H9 (cell line): ENCODE data around the gene SLC25A4. TPM values are rescaled to one million over a fixed set of nuclear protein-coding genes. Genes with fewer than 3 reads are reported as not detected.
A peak's percentile ranks its signal among the peaks of the same experiment; 100 is the strongest.

ENCODE experiments used
- DNase-seq: peaks from one replicate; pipeline ENCODE4 v3.0.0-alpha.2; 2017
- H2AFZ ChIP-seq: one replicate; pipeline ENCODE4 v1.6.1; 2013; ENCODE audit warnings: mild to moderate bottlenecking, low read length, control low read depth, moderate library complexity
- H2AK5ac ChIP-seq: 2 replicates; pipeline ENCODE4 v1.6.1; 2013; ENCODE audit warnings: low read length, control low read depth, mixed read lengths; ENCODE audit not compliant: insufficient read length
- H2BK120ac ChIP-seq: one replicate; pipeline ENCODE4 v1.6.1; 2013; ENCODE audit warnings: low read depth, mild to moderate bottlenecking, low read length, control low read depth, inconsistent platforms; ENCODE audit not compliant: poor library complexity, severe bottlenecking
- H2BK12ac ChIP-seq: 2 replicates; pipeline ENCODE4 v1.6.1; 2013; ENCODE audit warnings: low read length, control low read depth, mixed read lengths, low read depth; ENCODE audit not compliant: insufficient read length
- H2BK15ac ChIP-seq: 2 replicates; pipeline ENCODE4 v1.6.1; 2013; ENCODE audit warnings: low read depth, low read length, control low read depth
- H2BK20ac ChIP-seq: one replicate; pipeline ENCODE4 v1.6.1; 2013; ENCODE audit warnings: low read depth, mild to moderate bottlenecking, low read length, control low read depth, inconsistent platforms; ENCODE audit not compliant: poor library complexity, severe bottlenecking
- H2BK5ac ChIP-seq: 2 replicates; pipeline ENCODE4 v1.6.1; 2013; ENCODE audit warnings: low read length, control low read depth, mixed read lengths; ENCODE audit not compliant: insufficient read length
- H3K14ac ChIP-seq: 2 replicates; pipeline ENCODE4 v1.6.1; 2013; ENCODE audit warnings: low read length, control low read depth; ENCODE audit not compliant: insufficient read depth
- H3K18ac ChIP-seq: 2 replicates; pipeline ENCODE4 v1.6.1; 2013; ENCODE audit warnings: low read depth, mild to moderate bottlenecking, mixed read lengths, low read length, control low read depth; ENCODE audit not compliant: insufficient read length
- H3K23ac ChIP-seq: 2 replicates; pipeline ENCODE4 v1.6.1; 2013; ENCODE audit warnings: low read length, control low read depth, mixed read lengths, low read depth; ENCODE audit not compliant: insufficient read length
- H3K23me2 ChIP-seq: 2 replicates; pipeline ENCODE4 v1.6.1; 2013; ENCODE audit warnings: low read depth, mild to moderate bottlenecking, mixed read lengths, low read length, control low read depth; ENCODE audit not compliant: insufficient read length, poor library complexity, severe bottlenecking
- H3K27ac ChIP-seq: 2 replicates; pipeline ENCODE4 v1.5.1; 2013; ENCODE audit warnings: low read length, control low read depth, mixed read lengths, low read depth; ENCODE audit not compliant: insufficient read length
- H3K27me3 ChIP-seq: 2 replicates; pipeline ENCODE4 v1.6.1; 2013; ENCODE audit warnings: low read length, control low read depth, inconsistent platforms; ENCODE audit not compliant: insufficient read depth
- H3K4ac ChIP-seq: 2 replicates; pipeline ENCODE4 v1.6.1; 2013; ENCODE audit warnings: low read depth, mild to moderate bottlenecking, control low read depth, inconsistent platforms, low read length, moderate library complexity
- H3K4me1 ChIP-seq: 2 replicates; pipeline ENCODE4 v1.6.1; 2013; ENCODE audit warnings: low read length, control low read depth, inconsistent platforms; ENCODE audit not compliant: insufficient read depth
- H3K4me2 ChIP-seq: 2 replicates; pipeline ENCODE4 v1.6.1; 2013; ENCODE audit warnings: low read length, control low read depth, mixed read lengths; ENCODE audit not compliant: insufficient read length, insufficient read depth
- H3K56ac ChIP-seq: 2 replicates; pipeline ENCODE4 v1.6.1; 2013; ENCODE audit warnings: low read depth, mild to moderate bottlenecking, mixed read lengths, low read length, control low read depth; ENCODE audit not compliant: insufficient read length
- H3K79me1 ChIP-seq: 2 replicates; pipeline ENCODE4 v1.6.1; 2013; ENCODE audit warnings: low read depth, mild to moderate bottlenecking, moderate library complexity, low read length, control low read depth, inconsistent platforms; ENCODE audit not compliant: insufficient read depth, poor library complexity, severe bottlenecking
- H3K79me2 ChIP-seq: 2 replicates; pipeline ENCODE4 v1.6.1; 2013; ENCODE audit warnings: low read length, control low read depth, inconsistent platforms; ENCODE audit not compliant: insufficient read depth
- H3K9ac ChIP-seq: 2 replicates; pipeline ENCODE4 v1.6.1; 2013; ENCODE audit warnings: low read length, control low read depth, mixed read lengths; ENCODE audit not compliant: insufficient read length; ENCODE audit errors: extremely low read depth
- H3K9me3 ChIP-seq: one replicate; pipeline ENCODE4 v1.6.1; 2013; ENCODE audit warnings: low read depth, low read length, inconsistent platforms; ENCODE audit not compliant: control insufficient read depth
- H3T11ph ChIP-seq: one replicate; pipeline ENCODE4 v1.6.1; 2013; ENCODE audit warnings: mild to moderate bottlenecking, low read length, control low read depth, inconsistent platforms
- H4K20me1 ChIP-seq: one replicate; pipeline ENCODE4 v1.6.1; 2013; ENCODE audit not compliant: control insufficient read depth, insufficient read length, insufficient read depth
- H4K5ac ChIP-seq: 2 replicates; pipeline ENCODE4 v1.6.1; 2013; ENCODE audit warnings: low read depth, mild to moderate bottlenecking, mixed read lengths, low read length, control low read depth; ENCODE audit not compliant: insufficient read length
- H4K8ac ChIP-seq: replicated peaks from 2 replicates; pipeline ENCODE4 v1.6.1; 2013; ENCODE audit warnings: low read length, control low read depth, mixed read lengths, low read depth; ENCODE audit not compliant: insufficient read length
- H4K91ac ChIP-seq: 2 replicates; pipeline ENCODE4 v1.6.1; 2013; ENCODE audit warnings: low read depth, mild to moderate bottlenecking, moderate library complexity, mixed read lengths, low read length, control low read depth; ENCODE audit not compliant: insufficient read length
- H3K27ac Mint-ChIP-seq, 3 experiments: 2 replicates in 2 of 3; 3 replicates in 1 of 3; pipeline ENCODE4 v1.8.0; 2020 to 2021; ENCODE audit warnings: mixed read lengths in 3 of 3, mild to moderate bottlenecking in 1 of 3, moderate library complexity in 1 of 3
- H3K27me3 Mint-ChIP-seq: 2 replicates; pipeline ENCODE4 v1.8.0; 2021; ENCODE audit warnings: low read depth, mild to moderate bottlenecking, moderate library complexity, mixed read lengths
- H3K36me3 Mint-ChIP-seq, 3 experiments: 2 replicates in 2 of 3; 3 replicates in 1 of 3; pipeline ENCODE4 v1.8.0; 2020 to 2021; ENCODE audit warnings: low read depth in 3 of 3, mixed read lengths in 3 of 3; ENCODE audit not compliant: insufficient read depth in 1 of 3
- H3K4me1 Mint-ChIP-seq, 2 experiments: 2 replicates each; pipeline ENCODE4 v1.8.0; 2020; ENCODE audit warnings: mixed read lengths in 2 of 2
- H3K4me3 Mint-ChIP-seq, 2 experiments: 2 replicates in 1 of 2; 3 replicates in 1 of 2; pipeline ENCODE4 v1.8.0; 2020 to 2021; ENCODE audit warnings: mild to moderate bottlenecking in 2 of 2, mixed read lengths in 2 of 2, moderate library complexity in 1 of 2
- H3K9me3 Mint-ChIP-seq, 2 experiments: 2 replicates in 1 of 2; 3 replicates in 1 of 2; pipeline ENCODE4 v1.8.0; 2020; ENCODE audit warnings: mild to moderate bottlenecking in 2 of 2, mixed read lengths in 2 of 2, moderate library complexity in 1 of 2
- WGBS: extraction: QIAGEN DNeasy Blood & Tissue Kit; methylation state at CpG from one replicate; pipeline ENCODE4 v1.1.7; 2013; ENCODE audit warnings: missing lambda C conversion rate, low lambda C conversion rate, mixed read lengths; ENCODE audit not compliant: insufficient read length; ENCODE audit errors: extremely low coverage; 5-methylcytosine and 5-hydroxymethylcytosine counted together
- total RNA-seq: library from RNA; stranded (reverse); gene quantifications from 2 replicates; pipeline ENCODE4 v1.2.1, GENCODE V29; 2021
- TF ChIP-seq, protein P1 (sequence below): fragments of 200-600 bp; sonication (generic); conservative IDR thresholded peaks from 3 replicates; pipeline ENCODE4 v1.8.0; 2021; ENCODE audit warnings: antibody characterized with exemption, mild to moderate bottlenecking

The SLC25A4 gene
- total RNA-seq, 1 experiment from 2014 or later: 54.4 TPM

DNA sequence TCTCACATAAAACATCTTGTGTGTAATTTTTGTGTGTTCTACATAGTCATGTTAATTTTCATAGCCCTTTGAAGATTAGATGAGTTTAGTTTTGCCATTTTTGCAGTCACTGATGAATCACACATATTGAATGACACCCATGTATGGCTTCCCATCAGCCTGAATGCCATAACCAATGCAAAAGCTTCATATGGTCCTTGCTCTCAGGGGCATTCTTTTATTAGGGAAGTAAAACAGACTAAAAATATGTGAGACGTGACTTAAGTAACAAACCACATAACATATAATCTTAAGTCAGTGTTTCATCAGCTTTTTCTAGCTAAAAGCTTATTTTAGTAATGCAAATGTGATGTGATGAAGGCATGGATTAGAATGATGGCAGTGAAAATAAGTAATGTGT, 8.2 kb downstream of the SLC25A4 start:
- no peak overlapping the region for H2AK5ac ChIP-seq
- H2BK20ac ChIP-seq: no peak overlapping the region
- no peak overlapping the region for H4K5ac ChIP-seq
- Mint-ChIP-seq H3K27me3 (no peaks in the 10 kb centered on the region), H3K4me1 (peaks cover 8 to 9% of the 10 kb centered on the region in 2 experiments; a peak in 2 of 4 replicates), H3K4me3 (no peak overlapping the region), H3K27ac (peak overlapping the region in 1 of 3 experiments; percentile 37; a peak in 2 of 7 replicates), H3K36me3 (peaks cover 4 to 37% (median 26%) of the 10 kb centered on the region in 3 experiments; a peak in 6 of 7 replicates), H3K9me3 (no peaks in the 10 kb centered on the region; a peak in 1 of 5 replicates)
- no peak overlapping the region for H3K4me2 ChIP-seq
- no peak overlapping the region for H4K8ac ChIP-seq
- H3K18ac ChIP-seq: no peak overlapping the region
- WGBS: no CpG with 5 or more reads among the region's 1 CpG
- H3K79me1 ChIP-seq: no peaks in the 10 kb centered on the region
- H3K4ac ChIP-seq: no peak overlapping the region
- H2BK15ac ChIP-seq: no peak overlapping the region
- H3K56ac ChIP-seq: no peak overlapping the region
- no peak for DNase-seq
- H3K27ac ChIP-seq: no peak overlapping the region
- H2AFZ ChIP-seq: no peak overlapping the region
- no peak overlapping the region for H4K91ac ChIP-seq
- H3K9ac ChIP-seq: no peak overlapping the region
- H2BK12ac ChIP-seq: no peak overlapping the region
- no peak overlapping the region for H2BK120ac ChIP-seq
- no peak overlapping the region for H3T11ph ChIP-seq
- TF ChIP-seq, protein P1, sequence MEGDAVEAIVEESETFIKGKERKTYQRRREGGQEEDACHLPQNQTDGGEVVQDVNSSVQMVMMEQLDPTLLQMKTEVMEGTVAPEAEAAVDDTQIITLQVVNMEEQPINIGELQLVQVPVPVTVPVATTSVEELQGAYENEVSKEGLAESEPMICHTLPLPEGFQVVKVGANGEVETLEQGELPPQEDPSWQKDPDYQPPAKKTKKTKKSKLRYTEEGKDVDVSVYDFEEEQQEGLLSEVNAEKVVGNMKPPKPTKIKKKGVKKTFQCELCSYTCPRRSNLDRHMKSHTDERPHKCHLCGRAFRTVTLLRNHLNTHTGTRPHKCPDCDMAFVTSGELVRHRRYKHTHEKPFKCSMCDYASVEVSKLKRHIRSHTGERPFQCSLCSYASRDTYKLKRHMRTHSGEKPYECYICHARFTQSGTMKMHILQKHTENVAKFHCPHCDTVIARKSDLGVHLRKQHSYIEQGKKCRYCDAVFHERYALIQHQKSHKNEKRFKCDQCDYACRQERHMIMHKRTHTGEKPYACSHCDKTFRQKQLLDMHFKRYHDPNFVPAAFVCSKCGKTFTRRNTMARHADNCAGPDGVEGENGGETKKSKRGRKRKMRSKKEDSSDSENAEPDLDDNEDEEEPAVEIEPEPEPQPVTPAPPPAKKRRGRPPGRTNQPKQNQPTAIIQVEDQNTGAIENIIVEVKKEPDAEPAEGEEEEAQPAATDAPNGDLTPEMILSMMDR: no peak
- no peaks in the 10 kb centered on the region for H3K27me3 ChIP-seq
- no peaks in the 10 kb centered on the region for H3K23me2 ChIP-seq
- no peak overlapping the region for H3K23ac ChIP-seq
- H3K9me3 ChIP-seq: no peaks in the 10 kb centered on the region
- H3K14ac ChIP-seq: no peak overlapping the region
- H3K79me2 ChIP-seq: no peaks in the 10 kb centered on the region
- no peaks in the 10 kb centered on the region for H4K20me1 ChIP-seq
- H2BK5ac ChIP-seq: no peak overlapping the region
- H3K4me1 ChIP-seq: no peaks in the 10 kb centered on the region
